Skeletal muscle cell (primary cell): Measurements from ENCODE around the gene ARHGAP1.
"Not testable (repeated sequence)": the region's sequence is repeated elsewhere in the genome, so short reads cannot be mapped to it uniquely, and the experiment has no call there.

Experiments used
- DNase-seq: peaks from one replicate; pipeline ENCODE4 v3.0.0-alpha.2; 2010; ENCODE audit warnings: low read depth
- H3K4me3 ChIP-seq: 2 replicates; pipeline ENCODE4 v1.5.1; 2011; ENCODE audit warnings: low read depth, mild to moderate bottlenecking, control low read depth, low read length, moderate library complexity

Gene ARHGAP1

DNA sequence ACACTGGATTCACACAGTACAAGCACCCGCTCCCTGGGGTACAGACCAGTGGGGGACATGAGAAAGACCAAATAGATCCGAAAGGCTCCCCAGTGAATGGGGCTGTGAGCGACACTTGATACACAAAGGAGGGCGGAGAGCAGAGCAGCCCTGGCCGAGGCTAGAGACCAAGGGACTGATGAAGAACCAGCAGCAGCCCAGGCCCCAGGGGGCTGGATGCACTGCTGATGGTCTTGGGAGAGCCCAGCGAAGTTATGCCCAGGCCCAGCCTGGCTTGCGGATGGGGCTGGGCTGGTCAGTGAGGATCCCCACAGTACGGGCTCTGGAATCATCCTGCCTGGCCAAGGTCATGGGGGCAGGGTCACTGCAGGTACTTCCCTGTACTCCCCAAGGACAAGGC is 23.2 kb downstream of the ARHGAP1 start:
- DNase-seq = no peak

GRCh38 chr11:46676436-46677158 is 23.8 kb downstream of the ARHGAP1 start:
- no peak for DNase-seq
- no peak overlapping the region for H3K4me3 ChIP-seq

More for the DNA sequence above, 23.2 kb downstream of the ARHGAP1 start:
- H3K4me3 ChIP-seq = no peak overlapping the region

GRCh38 chr11:46675949-46676348 is 24.5 kb downstream of the ARHGAP1 start:
- no peak overlapping the region for H3K4me3 ChIP-seq
- no peak for DNase-seq

DNA sequence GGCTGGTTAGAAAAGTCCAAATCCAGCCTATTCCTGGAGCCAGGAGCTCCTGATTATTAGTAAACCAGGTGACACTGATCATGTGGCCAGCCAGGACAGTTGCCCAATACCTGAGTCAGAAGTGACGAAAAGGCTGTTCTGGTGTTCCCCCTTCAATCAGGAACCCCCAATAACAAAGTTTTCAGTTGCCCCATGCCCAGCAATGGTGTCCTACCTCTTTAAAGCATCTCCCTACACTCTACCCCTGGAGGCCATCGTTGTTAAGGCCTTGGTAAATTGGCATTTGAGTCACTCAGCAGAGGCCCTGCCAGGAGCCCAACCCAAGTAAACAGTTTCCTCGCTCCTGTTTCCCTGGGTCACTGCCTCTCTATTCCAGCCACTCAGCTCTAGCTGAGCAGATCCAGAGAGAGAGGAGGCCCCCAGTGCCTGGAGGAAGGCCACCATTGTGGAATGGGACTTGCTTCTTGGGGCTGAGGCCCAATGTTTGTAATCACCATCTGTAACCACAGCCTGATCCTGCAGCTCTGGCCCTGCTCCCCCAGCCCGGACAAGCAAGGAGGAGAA is 25.0 kb downstream of the ARHGAP1 start:
- DNase-seq = no peak
- H3K4me3 ChIP-seq = no peak overlapping the region

DNA sequence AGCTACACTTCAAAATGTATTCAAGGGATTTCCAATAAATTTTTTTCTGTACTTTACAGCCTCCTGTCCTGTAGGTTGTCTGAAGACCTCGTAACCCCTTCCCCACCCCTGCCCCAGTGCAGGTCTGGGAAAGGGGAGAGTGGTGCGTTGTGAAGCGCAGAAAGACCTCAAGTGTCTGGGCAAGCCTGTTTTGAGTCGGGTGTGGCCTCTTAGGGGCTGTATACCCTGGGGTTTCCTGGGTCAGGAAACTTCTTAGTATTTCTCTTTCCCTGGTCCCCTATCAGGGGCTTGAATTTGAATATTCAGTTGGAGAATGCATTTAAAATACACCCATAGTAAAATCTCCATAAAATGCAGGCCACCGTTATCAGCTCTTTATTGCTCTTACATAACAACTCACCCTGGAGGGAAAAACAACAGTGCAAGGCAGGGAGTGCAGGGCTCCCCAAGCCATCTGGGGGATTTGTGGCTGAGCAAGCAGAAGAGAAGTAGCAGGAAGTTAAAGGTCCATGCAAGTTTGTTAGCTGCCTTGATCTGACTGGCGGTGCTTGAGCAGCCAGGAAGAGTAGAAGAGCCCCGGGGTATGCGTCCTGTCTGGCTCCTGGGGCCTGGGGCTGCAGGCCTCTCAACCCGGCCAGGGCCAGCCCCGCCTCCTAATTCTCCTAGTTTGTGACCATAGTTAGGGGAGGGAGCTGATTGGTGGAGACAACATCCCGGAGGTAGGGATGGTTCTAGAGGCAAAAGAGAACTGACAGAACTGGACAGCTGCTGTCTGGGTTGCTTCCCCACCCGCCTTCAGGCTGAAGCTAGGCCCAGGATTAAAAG is 25.7 kb downstream of the ARHGAP1 start:
- no peak for DNase-seq
- no peak overlapping the region for H3K4me3 ChIP-seq

DNA sequence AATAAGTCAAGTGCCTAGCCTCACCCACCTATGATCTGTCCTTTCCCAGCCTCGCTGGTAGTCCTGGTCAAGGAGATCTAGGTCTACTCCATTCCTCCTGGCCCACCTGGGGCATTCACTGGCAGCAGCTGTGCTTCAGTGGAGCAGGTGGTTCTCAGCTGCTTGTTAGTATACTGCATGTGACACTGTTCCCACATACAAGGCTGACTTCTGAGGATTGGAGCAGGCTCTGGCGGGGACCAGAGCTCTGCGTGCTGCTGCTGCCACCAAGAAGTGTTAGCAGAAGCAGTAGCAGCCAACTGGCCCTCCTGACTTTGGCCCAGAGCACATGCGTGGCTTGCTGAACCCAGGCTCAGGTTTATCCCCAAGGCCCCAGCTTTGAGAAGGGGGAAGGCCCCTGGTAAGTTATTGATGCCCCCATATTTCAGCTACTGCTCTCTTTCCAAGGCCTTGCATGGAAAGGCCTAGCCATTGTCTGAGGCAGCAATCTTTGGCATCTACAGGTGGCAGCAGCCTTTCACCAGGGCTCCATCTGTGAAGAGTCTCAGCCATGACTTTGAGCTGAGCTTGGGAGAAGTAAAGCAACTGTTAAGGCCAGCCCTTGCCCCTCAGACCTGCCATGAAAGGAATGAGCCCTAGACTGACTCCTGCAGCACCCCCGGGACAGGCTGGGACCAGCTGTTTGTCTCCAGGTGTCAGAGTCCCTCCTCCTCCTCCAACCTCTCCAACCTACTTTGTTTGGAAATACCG is 26.5 kb downstream of the ARHGAP1 start:
- H3K4me3 ChIP-seq = no peak overlapping the region
- DNase-seq = no peak

GRCh38 chr11:46672381-46672839 is 28.0 kb downstream of the ARHGAP1 start:
- no peak for DNase-seq
- H3K4me3 ChIP-seq = no peak overlapping the region

- no peak for DNase-seq
Measured at GRCh38 chr11:46671958-46672315, 28.5 kb downstream of the ARHGAP1 start.

GRCh38 chr11:46670521-46670920 is 29.9 kb downstream of the ARHGAP1 start:
- DNase-seq, H3K4me3 ChIP-seq: not testable (repeated sequence)

More at GRCh38 chr11:46671958-46672315, 28.5 kb downstream of the ARHGAP1 start:
- no peak overlapping the region for H3K4me3 ChIP-seq

DNA sequence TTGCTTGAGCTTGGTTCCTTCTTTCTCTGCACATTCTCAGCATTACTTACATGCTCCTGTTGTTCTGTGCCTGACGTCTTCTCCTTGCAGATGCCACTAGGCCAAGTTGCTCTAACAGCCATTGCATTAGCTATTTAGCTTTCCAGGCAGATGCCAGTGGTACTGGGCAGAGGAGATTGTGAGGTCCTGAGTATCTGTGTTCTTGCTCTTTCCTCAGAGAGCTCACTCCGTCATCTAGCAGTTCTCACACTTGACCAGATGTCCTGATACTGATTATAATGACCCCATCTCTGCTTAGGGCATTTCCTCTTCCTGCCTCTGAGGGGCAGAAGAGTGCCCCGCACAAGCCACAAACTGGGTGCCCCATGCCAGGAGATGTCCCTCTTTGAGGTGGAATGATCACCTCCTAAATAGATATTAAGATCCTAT is 30.7 kb downstream of the ARHGAP1 start:
- no peak for DNase-seq

GRCh38 chr11:46668480-46669085 is 31.8 kb downstream of the ARHGAP1 start:
- no peak overlapping the region for H3K4me3 ChIP-seq
- no peak for DNase-seq

More for the DNA sequence above, 30.7 kb downstream of the ARHGAP1 start:
- no peak overlapping the region for H3K4me3 ChIP-seq

GRCh38 chr11:46667043-46667481 is 33.4 kb downstream of the ARHGAP1 start:
- H3K4me3 ChIP-seq = no peak overlapping the region
- no peak for DNase-seq

DNA sequence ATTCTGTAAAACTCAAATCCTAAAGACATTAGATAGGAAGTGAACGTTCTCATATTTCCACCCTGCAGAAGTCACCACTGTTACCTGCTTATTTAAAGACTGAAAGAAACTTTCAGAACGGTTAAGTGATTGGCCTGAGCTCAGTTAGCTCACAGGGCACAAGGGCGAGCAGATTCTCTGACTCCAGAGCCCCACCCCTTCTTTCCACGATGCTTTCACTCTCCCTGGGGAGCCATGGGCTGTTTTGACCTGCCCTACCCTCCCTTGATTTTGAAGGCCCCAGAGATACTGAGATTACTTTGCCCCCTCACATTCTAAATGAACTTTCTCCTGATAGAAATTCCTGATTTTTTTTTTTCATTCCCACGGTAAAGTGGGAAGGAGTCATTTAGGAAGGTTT is 33.9 kb downstream of the ARHGAP1 start:
- DNase-seq = no peak
- H3K4me3 ChIP-seq = no peak overlapping the region

- H3K4me3 ChIP-seq = no peak overlapping the region
- DNase-seq = no peak
Measured at GRCh38 chr11:46665356-46665755, 35.1 kb downstream of the ARHGAP1 start.

GRCh38 chr11:46664612-46665011 is 35.8 kb downstream of the ARHGAP1 start:
- H3K4me3 ChIP-seq = no peak overlapping the region
- no peak for DNase-seq

GRCh38 chr11:46663277-46663940 is 37.0 kb downstream of the ARHGAP1 start:
- H3K4me3 ChIP-seq = no peak overlapping the region
- no peak for DNase-seq

DNA sequence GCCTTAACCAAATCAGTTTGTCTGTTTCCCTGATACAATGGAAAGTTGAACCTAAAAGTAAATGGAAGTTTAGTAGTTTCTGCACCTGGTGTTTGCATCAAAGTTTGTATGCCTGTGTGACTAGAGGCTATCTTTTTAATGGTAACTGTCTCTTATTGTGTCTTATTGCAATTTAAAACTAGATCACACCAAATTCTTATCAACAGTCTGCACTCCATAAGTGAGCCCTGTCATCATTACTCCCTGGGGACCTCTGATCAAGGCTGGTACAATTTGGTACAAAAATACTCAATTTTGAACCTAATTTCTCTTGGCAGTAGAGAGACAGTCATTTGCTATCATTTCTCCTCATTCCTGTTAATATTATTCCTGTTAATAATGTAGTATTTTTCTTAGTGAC is 38.1 kb downstream of the ARHGAP1 start:
- DNase-seq = no peak
- no peak overlapping the region for H3K4me3 ChIP-seq

DNA sequence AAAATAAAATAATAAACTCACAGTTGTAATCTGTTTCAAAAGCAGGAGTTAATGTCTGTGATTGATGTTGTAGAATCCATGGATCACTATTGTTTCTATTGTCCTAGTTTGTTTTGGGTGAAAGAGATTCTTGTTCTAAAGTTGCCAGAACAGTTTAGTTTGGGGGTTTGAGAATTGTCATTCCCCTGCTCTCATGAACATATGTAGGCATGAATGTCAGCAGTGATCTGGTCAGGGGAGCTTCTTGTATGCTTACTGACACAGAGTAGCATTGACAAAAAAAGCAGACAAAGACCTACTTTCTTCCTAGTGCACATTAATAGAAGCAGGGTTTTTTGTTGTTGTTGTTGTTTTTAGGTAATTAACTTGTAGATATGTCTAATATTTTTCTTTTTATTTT is 38.6 kb downstream of the ARHGAP1 start:
- no peak for DNase-seq
- no peak overlapping the region for H3K4me3 ChIP-seq

DNA sequence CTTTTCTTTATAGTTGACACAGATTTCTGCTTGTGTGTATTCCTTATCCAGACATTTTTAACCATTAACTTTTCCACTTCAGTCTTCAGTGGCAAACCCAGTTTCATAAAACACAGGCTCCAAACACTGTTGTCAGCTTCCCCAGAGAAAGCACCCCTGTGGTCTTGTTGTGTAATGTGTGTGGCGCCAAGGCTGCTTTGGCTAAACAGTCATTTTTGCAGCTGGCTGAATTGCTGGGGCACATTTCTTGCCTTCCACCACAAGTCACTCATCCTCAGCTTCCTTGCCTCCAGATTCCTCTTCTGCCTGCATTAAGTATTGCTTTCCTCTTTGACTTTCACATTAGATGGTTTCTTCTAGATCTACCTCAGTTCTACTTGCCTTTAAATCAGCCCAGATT is 40.5 kb downstream of the ARHGAP1 start:
- no peak overlapping the region for H3K4me3 ChIP-seq
- DNase-seq = peak; percentile 84
